ENCODE measurements around the gene RNF31. TPM values are rescaled to one million over a fixed set of nuclear protein-coding genes. Genes with fewer than 3 reads are reported as not detected.

The RNF31 gene
- total and polyA plus RNA-seq, 2 of the 13 experiments (the other 11 are each of a cell fraction or from before 2014, with no cell fraction given): 48.2 to 86.8 TPM

DNA sequence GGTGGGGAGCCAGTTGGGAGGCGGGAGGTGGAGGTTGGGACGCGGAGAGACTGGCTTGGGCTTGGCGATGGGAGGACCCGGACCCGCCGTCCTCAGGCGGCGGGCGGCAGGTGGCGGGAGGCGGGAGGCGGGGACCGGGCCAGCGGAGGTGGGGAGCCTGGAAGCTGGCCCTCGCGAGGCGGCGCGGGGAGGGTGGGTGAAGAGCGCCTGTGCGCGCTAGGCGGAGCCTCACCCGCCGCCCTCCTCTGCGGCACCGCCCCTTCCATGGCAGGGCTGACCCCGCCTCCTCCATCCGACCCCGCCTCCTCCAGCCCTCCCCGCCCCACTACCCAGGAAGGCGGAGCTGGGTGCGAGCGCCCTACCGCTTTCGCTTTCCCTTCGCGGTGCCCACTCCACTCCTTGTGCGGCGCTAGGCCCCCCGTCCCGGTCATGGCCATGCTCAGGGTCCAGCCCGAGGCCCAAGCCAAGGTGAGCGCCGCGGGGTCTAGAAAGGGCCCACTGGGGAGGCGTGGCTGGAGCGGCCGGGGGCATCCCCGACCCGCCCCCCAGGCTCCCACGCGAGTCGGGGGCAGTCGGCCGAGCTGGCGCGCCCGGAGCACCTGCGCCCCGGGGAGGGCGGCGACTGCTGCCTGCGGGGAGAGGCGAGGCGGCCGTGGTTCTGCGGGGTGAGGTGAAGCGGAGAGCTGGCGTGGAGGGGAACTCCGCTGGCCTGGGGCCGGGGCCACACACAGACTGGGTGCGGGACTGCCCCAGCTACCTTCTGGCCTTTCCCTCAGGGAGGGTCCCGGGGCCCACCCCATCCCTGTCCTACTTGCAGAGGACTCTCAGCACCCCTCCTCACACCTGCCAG, 11.2 kb upstream of the RNF31 start, which contains the start of gene PSME1 (continued):
- TF ChIP-seq HMGXB3 (CRISPR knock-in tag; IDR thresholded peaks at IDR 0.05; ENCODE audit: borderline replicate concordance) (peak; percentile 88), ZNF580 (CRISPR knock-in tag; IDR thresholded peaks at IDR 0.05; ENCODE audit: borderline replicate concordance, low read depth) (no peak), ZNF775 (CRISPR knock-in tag; IDR thresholded peaks at IDR 0.05; ENCODE audit: borderline replicate concordance) (no peak), AKNA (CRISPR knock-in tag; IDR thresholded peaks at IDR 0.05; ENCODE audit: borderline replicate concordance) (no peak), TGIF2 (CRISPR knock-in tag; IDR thresholded peaks at IDR 0.05) (no peak; the same call in 1 of the 2 replicates), RCOR2 (CRISPR knock-in tag; IDR thresholded peaks at IDR 0.05) (no peak), PBX2 (CRISPR knock-in tag; IDR thresholded peaks at IDR 0.05) (no peak), MYC (CRISPR knock-in tag; IDR thresholded peaks at IDR 0.05; ENCODE audit: borderline replicate concordance) (peak; percentile 94), SIN3B (IDR thresholded peaks at IDR 0.05; ENCODE audit: low read length) (no peak; the same call in 1 of the 2 replicates), HMGA1 (CRISPR knock-in tag; conservative IDR thresholded peaks at IDR 0.05) (no peak), PTBP1 (IDR thresholded peaks at IDR 0.05; ENCODE audit: low read depth, low read length, poor library complexity, severe bottlenecking) (peak; percentile 76), FOXK2 (IDR thresholded peaks at IDR 0.05) (no peak), ZKSCAN8 (CRISPR knock-in tag; IDR thresholded peaks at IDR 0.05; ENCODE audit: borderline replicate concordance) (no peak; the same call in none of the 2 replicates), HIVEP1 (CRISPR knock-in tag; IDR thresholded peaks at IDR 0.05) (peak; percentile 62), RELA (CRISPR knock-in tag; IDR thresholded peaks at IDR 0.05) (peak; percentile 70; the same call in 1 of the 2 replicates), SIX4 (CRISPR knock-in tag; IDR thresholded peaks at IDR 0.05) (peak; percentile 50; the same call in 1 of the 2 replicates)
- TF ChIP-seq, protein P1, sequence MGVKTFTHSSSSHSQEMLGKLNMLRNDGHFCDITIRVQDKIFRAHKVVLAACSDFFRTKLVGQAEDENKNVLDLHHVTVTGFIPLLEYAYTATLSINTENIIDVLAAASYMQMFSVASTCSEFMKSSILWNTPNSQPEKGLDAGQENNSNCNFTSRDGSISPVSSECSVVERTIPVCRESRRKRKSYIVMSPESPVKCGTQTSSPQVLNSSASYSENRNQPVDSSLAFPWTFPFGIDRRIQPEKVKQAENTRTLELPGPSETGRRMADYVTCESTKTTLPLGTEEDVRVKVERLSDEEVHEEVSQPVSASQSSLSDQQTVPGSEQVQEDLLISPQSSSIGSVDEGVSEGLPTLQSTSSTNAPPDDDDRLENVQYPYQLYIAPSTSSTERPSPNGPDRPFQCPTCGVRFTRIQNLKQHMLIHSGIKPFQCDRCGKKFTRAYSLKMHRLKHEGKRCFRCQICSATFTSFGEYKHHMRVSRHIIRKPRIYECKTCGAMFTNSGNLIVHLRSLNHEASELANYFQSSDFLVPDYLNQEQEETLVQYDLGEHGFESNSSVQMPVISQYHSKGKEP (CRISPR knock-in tag; IDR thresholded peaks at IDR 0.05): peak; percentile 72

Data from HepG2 (cell line).